Right cardiac atrium (tissue), 5 donors: ENCODE results near the gene RPL15. TPM values are rescaled to one million over a fixed set of nuclear protein-coding genes. Genes with fewer than 3 reads are reported as not detected.

Experiments used
- ATAC-seq, 2 donors: fragments of 200-7000 bp; cut with Tn5 transposase; one replicate each; pipeline versions ENCODE4 v1.8.0 to v1.9.1; 2020; ENCODE audit warnings: moderate library complexity in 2 of 2, mild to moderate bottlenecking in 1 of 2
- DNase-seq, 3 donors: peaks; one replicate each; pipeline ENCODE4 v3.0.0-alpha.2; 2020
- H3K27ac ChIP-seq: one replicate; pipeline ENCODE4 v1.5.1; 2013; ENCODE audit warnings: mild to moderate bottlenecking, low read length, control low read depth, moderate library complexity
- H3K27me3 ChIP-seq: one replicate; pipeline ENCODE4 v1.6.1; 2013; ENCODE audit not compliant: control insufficient read depth, insufficient read depth
- H3K4me1 ChIP-seq: one replicate; pipeline ENCODE4 v1.6.1; 2013; ENCODE audit warnings: low read length; ENCODE audit not compliant: control insufficient read depth, insufficient read depth
- H3K4me3 ChIP-seq: one replicate; pipeline ENCODE4 v1.5.1; 2013; ENCODE audit warnings: low read length, control low read depth
- H3K9me3 ChIP-seq: one replicate; pipeline ENCODE4 v1.6.1; 2013; ENCODE audit warnings: low read length; ENCODE audit not compliant: control insufficient read depth
- WGBS: extraction: QIAGEN DNeasy Blood & Tissue Kit; methylation state at CpG from one replicate; pipeline ENCODE4 v1.1.7; 2013; 5-methylcytosine and 5-hydroxymethylcytosine counted together
- intact Hi-C, 4 donors: fragments of 100-400 bp; cut with DNase I; formaldehyde crosslinking; loops; one replicate each; pipeline versions ENCODE4 v1.11.0 to v1.14.0; 2022 to 2023
- polyA plus RNA-seq: library from polyadenylated mRNA; stranded (reverse); fragments of 200-250 nt; gene quantifications from one replicate; pipeline ENCODE4 v1.2.3, GENCODE V29; 2013
- total RNA-seq, 4 donors: library from RNA; stranded (reverse); fragmentation: NEBNext Ultra II Directional; extraction: Animal tissue kit (Norgen Biotek cat#: 25700); gene quantifications; one replicate each; pipeline ENCODE4 v1.2.1, GENCODE V29; 2021
- donor health status: healthy with polysubstance abuse.
- donor health status: DM: no; HTN: yes; CAD: no.
- donor health status: DM: no; HTN: no; CAD: no.
- donor health status: DM: no; HTN: yes; CAD: no; lungs with severe emphysema.
- donor health status: DM: yes; HTN: yes; CAD: no.

RPL15 gene
- total and polyA plus RNA-seq, 5 donors, result 1,027 to 1,547 (median 1,143) TPM

DNA sequence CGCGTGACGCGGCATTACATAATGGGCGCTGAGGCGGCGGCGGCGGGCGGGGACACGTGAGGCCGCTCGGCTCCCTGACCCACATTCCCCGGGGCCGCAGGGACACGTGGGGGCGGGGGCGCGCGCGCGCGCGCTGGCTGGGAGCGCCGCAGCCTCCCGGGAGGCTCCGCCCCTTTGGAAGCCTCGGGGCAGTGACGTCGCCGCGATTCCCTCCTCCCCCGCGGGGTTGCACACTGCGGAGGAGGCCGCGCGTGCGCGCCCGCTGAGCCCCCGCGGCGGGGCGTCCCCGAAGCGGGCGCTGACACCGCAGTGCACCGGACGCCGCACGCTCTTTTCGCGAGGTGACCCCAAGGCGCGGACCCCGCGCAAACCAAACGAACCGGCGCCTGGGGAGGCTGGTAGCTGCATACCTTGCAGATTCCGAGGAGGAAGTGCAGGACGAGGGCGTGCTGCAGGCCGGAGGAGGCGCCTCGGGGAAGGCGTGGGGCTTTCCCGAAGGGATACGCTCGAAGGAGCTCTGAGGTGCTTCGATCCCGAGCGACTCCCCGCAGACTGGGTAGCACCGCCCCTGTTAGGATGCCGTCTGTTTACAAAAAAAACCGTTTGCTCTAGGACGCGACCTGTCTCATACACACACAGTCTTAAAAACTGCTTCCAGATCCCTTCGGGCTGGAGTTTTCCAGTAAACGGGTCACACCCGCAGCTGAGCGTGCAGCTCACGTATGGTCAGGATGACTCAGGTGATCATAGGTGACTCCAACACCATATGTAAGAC is 29.2 kb downstream of the RPL15 start:
- ATAC-seq, result peak; percentile 95
- peak overlapping the region; percentile 78 for H3K27ac ChIP-seq
- intact Hi-C loops, result no loop called here
- H3K4me1 ChIP-seq, result peaks cover 8% of the 10 kb centered on the region
- H3K4me3 ChIP-seq, result peak overlapping the region; percentile 99
- H3K9me3 ChIP-seq, result no peaks in the 10 kb centered on the region
- DNase-seq, result peak; percentile 98 to 100 (median 100)
- under 1% methylated on average over 87 of the region's 87 CpGs for WGBS
- no peaks in the 10 kb centered on the region for H3K27me3 ChIP-seq

DNA sequence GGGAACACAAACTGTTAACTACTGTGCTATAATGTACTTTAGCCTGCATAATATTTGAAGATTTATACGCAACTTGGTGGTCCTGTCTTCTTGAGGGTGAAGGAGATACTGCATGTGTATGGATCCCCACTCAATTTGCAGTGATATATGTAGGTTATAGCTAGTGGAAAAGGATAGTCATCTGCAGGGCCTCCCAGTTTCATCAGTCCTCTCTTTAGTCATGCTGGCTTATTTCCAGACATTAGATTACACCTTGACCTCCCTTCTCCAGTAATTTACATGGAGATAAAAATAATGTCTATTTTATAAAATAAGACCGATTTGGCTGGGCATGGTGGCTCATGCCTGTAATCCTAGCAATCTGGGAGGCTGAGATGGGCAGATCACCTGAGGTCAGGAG is 31.8 kb downstream of the RPL15 start:
- 87% methylated on average over 2 of the region's 2 CpGs for WGBS
- DNase-seq (no peak), ATAC-seq (no peak)
- Histone ChIP-seq H3K9me3 (no peaks in the 10 kb centered on the region), H3K27me3 (no peaks in the 10 kb centered on the region), H3K4me3 (no peak overlapping the region), H3K4me1 (peaks cover 13% of the 10 kb centered on the region), H3K27ac (no peak overlapping the region)
- intact Hi-C loops, result no loop called here

DNA sequence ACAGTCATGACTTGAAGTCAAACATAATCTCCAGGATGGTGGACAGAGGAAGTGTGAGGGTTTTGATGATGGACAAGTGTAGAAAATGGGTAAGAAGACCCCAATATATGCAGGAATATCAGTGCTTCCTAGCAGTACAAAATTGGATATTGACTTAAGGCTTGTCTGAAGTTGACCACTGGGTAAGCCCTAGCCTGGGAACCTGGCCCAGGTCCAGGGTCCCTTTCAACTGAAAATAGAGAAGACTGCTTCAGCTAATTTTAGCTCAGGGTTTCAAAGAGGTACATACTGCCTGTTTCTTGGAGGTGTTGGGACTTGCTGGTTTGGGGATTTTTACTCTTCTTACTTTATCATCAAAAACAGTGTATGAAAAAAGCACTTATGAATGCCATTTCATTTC is 32.9 kb downstream of the RPL15 start:
- no peak for ATAC-seq
- Histone ChIP-seq H3K27me3 (no peaks in the 10 kb centered on the region), H3K4me3 (no peak overlapping the region), H3K9me3 (no peaks in the 10 kb centered on the region), H3K4me1 (peaks cover 17% of the 10 kb centered on the region), H3K27ac (peak overlapping the region; percentile 39)
- peak; percentile 42 to 88 (median 72) for DNase-seq
- intact Hi-C loops, result no loop called here

DNA sequence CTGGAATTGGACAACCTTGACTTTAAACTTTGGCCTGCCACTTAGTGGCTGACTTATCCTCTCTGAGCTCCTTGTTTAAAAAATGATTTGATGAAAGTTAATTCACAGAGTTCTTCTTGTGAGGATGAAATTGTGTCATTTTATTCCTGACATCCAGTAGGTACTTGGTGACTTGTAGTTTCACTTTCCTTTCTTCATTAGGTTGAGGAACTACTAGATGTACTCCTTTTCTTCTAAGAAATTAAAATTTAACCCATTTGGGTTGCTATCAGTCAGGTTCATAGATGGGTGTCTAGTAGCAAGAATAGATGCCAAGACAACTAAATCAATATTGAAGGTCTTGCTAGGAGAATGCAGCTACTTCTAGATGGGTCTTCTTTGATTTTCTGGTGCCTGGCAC is 33.4 kb downstream of the RPL15 start:
- ATAC-seq, result no peak
- intact Hi-C loops, result no loop called here
- H3K9me3 ChIP-seq, result no peaks in the 10 kb centered on the region
- H3K27ac ChIP-seq, result no peak overlapping the region
- H3K4me3 ChIP-seq, result no peak overlapping the region
- H3K27me3 ChIP-seq, result no peaks in the 10 kb centered on the region
- H3K4me1 ChIP-seq, result peaks cover 17% of the 10 kb centered on the region
- no peak for DNase-seq

DNA sequence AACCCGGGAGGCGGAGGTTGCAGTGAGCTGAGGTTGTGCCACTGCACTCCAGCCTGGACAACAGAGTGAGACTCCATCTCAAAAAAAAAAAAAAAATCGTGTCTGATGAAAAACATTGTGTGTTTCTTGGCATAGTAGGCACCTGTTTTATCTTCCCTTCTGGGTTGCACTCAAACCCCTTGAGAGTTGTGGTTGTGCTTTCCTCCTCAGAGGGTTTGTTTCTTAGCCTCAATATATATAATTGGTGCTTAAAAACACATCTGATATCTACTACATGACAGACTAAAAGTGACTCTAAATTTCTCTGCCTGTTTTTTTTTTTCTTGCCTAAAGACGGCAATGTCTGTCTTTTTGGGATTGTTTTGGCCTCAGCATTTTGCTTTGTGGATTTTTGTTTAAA is 35.7 kb downstream of the RPL15 start:
- DNase-seq (no peak), ATAC-seq (peak in 1 of 2 donors; percentile 30)
- Histone ChIP-seq H3K4me3 (no peak overlapping the region), H3K9me3 (no peaks in the 10 kb centered on the region), H3K4me1 (peaks cover 16% of the 10 kb centered on the region), H3K27ac (no peak overlapping the region), H3K27me3 (no peaks in the 10 kb centered on the region)
- intact Hi-C loops, result no loop called here
- WGBS, result 70% methylated on average over 4 of the region's 4 CpGs

DNA sequence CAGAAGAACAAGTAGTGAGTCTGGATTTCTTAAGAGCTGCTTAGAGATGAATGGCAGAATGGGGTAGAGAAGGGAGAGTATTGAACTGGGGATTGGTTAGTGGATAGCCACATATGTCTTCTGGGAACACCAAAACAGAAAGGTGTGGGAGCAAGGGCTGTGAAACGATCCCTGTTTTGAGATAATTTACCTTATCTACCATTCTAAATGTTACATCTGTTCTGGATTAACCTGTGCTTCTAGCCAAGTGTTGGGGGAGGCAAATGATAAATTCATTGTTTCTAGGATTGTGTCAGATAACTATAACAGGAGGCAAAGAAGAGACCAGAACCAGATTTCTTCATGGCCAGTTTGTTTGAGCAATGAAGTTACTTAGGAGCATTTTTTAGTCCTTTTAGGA is 36.6 kb downstream of the RPL15 start:
- DNase-seq (no peak), ATAC-seq (no peak)
- 22% methylated on average over 1 of the region's 1 CpG for WGBS
- Histone ChIP-seq H3K27ac (no peak overlapping the region), H3K4me3 (no peak overlapping the region), H3K4me1 (peaks cover 11% of the 10 kb centered on the region), H3K27me3 (no peaks in the 10 kb centered on the region), H3K9me3 (no peaks in the 10 kb centered on the region)
- intact Hi-C loops, result no loop called here

DNA sequence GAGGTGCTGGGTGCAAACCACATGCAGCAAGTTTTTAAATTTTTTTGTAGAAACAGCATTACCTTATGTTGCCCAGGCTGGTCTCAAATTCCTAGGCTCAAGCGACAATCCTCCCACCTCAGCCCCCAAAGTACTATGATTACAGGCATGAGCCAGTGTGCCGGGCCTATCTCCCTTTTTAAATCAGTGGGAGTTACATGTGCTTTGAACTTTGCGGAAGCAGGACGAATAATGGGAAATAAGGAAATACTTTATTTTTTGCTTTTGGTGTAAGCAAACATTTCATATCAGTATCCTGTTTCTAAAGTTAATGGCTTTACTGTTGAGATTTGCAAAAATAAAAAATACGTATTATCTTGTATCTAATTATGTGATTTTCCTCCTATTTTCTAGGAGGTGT is 37.2 kb downstream of the RPL15 start:
- DNase-seq, result no peak
- no peak overlapping the region for H3K4me3 ChIP-seq
- peaks cover 11% of the 10 kb centered on the region for H3K4me1 ChIP-seq
- no peaks in the 10 kb centered on the region for H3K9me3 ChIP-seq
- 58% methylated on average over 5 of the region's 5 CpGs for WGBS
- ATAC-seq, result peak in 1 of 2 donors; percentile 19
- no peak overlapping the region for H3K27ac ChIP-seq
- intact Hi-C loops, result no loop called here
- H3K27me3 ChIP-seq, result no peaks in the 10 kb centered on the region

DNA sequence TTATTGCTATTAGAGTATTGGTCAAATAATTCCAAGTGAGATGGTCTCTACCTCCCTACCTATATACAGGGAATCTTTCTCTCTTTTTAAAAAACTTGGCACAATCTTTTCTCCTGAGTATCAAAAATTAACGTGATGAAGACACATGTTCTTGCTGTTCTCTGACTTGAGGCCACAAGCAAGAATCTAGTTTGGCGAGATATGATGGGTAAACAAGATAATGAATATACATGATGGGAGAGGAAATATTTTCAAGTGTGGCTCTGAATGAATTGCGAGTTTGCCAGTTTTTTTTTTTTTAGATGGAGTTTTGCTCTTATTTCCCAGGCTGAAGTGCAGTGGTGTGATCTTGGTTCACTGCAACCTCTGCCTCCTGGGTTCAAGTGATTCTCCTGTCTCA is 39.8 kb downstream of the RPL15 start:
- 69% methylated on average over 3 of the region's 3 CpGs for WGBS
- H3K4me1 ChIP-seq, result peaks cover 9% of the 10 kb centered on the region
- intact Hi-C loops, result no loop called here
- DNase-seq, result no peak
- no peaks in the 10 kb centered on the region for H3K9me3 ChIP-seq
- no peak overlapping the region for H3K27ac ChIP-seq
- H3K4me3 ChIP-seq, result no peak overlapping the region
- H3K27me3 ChIP-seq, result no peaks in the 10 kb centered on the region
- ATAC-seq, result no peak

DNA sequence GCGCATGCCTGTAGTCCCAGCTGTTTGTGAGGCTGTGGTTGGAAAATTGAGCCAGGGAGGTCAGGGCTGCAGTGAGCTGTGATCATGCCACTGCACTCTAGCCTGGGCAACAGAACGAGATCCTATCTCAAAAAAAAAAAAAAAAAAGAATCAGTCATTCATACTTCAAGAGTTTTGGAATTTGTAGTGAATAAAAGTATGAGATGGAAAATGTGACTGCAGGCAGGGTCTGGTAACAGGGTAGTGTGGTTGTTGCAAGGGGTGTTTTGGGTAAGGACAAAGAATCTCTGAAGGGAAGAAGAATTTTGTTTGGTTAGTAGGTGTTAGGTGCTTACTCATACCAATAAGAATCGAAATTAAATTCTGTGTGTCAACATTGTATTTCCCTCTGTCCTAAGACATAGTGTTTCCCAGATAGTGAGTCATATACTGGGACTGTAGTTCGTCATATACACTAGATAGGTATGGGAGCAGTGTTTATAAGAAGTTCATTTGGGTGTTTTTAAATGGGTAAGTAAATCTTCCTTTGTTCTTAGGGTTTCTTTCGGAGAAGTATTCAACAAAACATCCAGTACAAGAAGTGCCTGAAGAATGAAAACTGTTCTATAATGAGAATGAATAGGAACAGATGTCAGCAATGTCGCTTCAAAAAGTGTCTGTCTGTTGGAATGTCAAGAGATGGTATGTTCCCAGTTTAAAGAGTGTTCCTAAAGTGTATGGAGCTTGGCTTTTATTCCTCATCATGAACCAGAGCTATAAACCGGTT is 42.4 kb downstream of the RPL15 start:
- H3K4me1 ChIP-seq, result no peaks in the 10 kb centered on the region
- H3K4me3 ChIP-seq, result no peak overlapping the region
- ATAC-seq, result peak in 1 of 2 donors; percentile 19
- no peak overlapping the region for H3K27ac ChIP-seq
- 74% methylated on average over 7 of the region's 7 CpGs for WGBS
- no peaks in the 10 kb centered on the region for H3K27me3 ChIP-seq
- intact Hi-C loops, result no loop called here
- no peaks in the 10 kb centered on the region for H3K9me3 ChIP-seq
- DNase-seq, result no peak

DNA sequence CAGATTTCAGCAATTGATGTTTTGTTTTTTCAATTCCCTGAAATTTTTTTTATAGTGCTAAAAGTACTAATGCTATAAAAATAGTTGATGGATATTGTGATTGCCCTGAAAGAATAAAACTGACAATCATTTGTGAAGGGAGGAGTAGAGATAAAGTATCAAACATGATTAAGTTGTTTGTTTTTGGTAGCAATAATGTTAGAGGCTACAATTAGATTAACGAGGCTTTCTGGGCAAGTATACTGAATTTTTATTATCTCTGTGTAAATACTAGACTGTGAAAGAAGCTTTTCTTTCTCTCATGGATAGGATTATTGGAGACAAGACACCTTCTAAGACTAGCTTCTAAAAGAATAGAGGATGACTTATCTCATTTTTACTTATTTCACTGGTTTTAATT is 43.7 kb downstream of the RPL15 start:
- intact Hi-C loops, result no loop called here
- no peak overlapping the region for H3K4me3 ChIP-seq
- WGBS, result 58% methylated on average over 1 of the region's 1 CpG
- no peaks in the 10 kb centered on the region for H3K4me1 ChIP-seq
- no peaks in the 10 kb centered on the region for H3K9me3 ChIP-seq
- H3K27ac ChIP-seq, result no peak overlapping the region
- H3K27me3 ChIP-seq, result no peaks in the 10 kb centered on the region
- DNase-seq (no peak), ATAC-seq (no peak)

DNA sequence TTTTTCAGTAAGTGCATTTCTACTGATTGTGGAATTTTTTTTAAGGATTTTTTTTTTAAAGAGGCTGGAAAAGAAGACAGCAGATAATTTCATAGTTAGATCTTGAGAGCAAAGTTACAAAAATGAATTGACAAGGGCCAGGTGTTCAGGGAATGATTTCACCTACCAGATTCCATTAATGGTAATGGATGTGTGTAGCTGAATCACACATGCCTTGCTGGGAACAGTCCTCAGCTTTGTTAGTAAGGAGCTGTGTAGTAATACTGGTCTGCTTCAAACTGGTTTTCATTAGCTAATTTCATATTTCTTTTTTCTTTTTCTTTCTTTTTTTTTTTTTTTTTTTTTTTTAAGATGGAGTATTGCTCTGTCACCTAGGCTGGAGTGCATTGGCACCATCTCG is 44.1 kb downstream of the RPL15 start:
- ATAC-seq, result no peak

More for the DNA sequence above, 44.1 kb downstream of the RPL15 start:
- H3K27ac ChIP-seq, result no peak overlapping the region
- WGBS, result 100% methylated on average over 1 of the region's 1 CpG
- intact Hi-C loops, result no loop called here
- H3K4me1 ChIP-seq, result no peaks in the 10 kb centered on the region
- H3K9me3 ChIP-seq, result no peaks in the 10 kb centered on the region
- no peak for DNase-seq
- no peaks in the 10 kb centered on the region for H3K27me3 ChIP-seq
- no peak overlapping the region for H3K4me3 ChIP-seq
